NOMO-1 treated with DMSO at 0.1 percent for 48 hours (cell line): Measurements from ENCODE around the gene CLASP2.
A peak's percentile ranks its signal among the peaks of the same experiment; 100 is the strongest.
"Not testable (repeated sequence)": the region's sequence is repeated elsewhere in the genome, so short reads cannot be mapped to it uniquely, and the experiment has no call there.

Source experiments
- DNase-seq: peaks from one replicate; lab custom pipeline; 2025; ENCODE audit not compliant: unreplicated experiment; lab: John Stamatoyannopoulos, UW

Gene CLASP2

DNA sequence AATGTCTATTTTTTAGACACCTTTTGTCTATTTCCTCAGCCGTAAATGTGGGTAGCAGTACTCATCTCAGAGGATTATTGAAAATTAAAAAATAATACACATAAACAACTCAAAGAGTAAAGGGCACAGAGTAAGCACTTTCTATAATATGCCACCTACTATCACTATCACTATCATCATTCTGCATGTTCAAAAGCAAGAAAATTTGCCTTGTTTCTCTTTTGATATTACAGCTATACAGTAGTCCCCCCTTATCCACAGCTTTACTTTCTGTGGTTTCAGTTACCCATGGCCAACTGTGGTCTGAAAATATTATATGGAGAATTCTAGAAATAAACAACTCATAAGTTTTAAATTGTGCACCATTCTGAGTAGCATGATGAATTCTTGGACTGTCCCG, 27.7 kb downstream of the CLASP2 start:
- no peak for DNase-seq

GRCh38 chr3:33687406-33688010, 30.5 kb downstream of the CLASP2 start:
- no peak for DNase-seq

DNA sequence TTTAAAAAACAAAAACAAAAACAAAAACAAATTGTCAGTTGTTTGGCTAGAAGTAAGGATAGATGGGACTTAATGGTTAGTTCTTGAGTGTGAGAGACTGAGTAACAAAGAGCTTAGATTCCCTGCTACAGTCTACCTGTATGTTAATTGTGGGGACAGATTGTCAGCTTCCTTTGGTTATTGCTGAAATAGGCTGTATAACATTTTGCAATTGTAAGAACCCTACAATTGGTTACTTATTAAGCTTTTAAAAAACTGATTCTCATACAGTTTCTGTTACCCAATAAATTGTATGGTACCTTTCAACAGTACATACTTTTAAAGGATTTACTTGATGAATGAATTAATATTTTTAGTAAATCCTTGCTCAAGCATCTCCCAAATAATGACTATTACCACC, 35.3 kb downstream of the CLASP2 start:
- DNase-seq: no peak

- DNase-seq: no peak
These were observed 36.4 kb downstream of the CLASP2 start for GRCh38 chr3:33681667-33682066.

GRCh38 chr3:33678073-33678472, 40.0 kb downstream of the CLASP2 start:
- DNase-seq: no peak

- DNase-seq: not testable (repeated sequence)
These were observed 44.6 kb downstream of the CLASP2 start for GRCh38 chr3:33673436-33673835.

DNA sequence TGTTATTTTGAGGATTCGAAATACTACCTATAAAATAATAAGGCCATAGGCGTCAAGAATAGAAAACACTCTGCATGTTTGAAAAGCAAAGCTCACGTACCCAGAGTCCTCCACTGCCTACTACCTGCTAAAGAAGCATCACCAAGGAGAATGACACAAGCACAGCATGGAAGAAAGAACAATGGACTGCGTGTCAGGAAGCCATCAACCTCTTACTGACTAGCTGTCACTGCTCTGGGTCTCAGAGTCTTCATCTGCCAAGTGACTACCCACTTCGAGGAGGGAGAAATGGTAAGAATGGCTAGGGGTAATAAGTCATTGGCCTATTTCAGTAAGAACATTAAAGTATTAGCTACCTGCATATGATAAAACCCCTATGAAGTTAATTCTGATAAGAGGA, 49.4 kb downstream of the CLASP2 start:
- no peak for DNase-seq

DNA sequence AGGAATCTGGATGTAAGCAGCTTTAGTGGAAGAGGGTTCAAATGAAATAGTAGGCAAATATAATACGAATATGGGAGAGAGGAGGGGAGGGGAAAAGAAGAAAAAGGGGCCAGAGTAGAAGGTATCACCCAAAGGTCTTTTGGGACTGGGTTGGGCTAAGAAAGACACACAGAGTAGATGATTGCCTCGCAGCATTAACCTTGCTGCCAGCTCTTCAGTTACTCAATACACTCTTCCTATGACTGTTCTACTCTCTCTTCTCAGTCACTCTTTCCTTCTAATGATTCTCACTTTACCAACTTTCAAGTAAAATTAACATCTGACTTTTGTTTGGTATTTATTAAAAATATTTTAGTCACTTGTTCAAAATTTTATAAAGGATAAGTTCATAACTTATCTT, 52.8 kb downstream of the CLASP2 start:
- DNase-seq: peak; percentile 32

DNA sequence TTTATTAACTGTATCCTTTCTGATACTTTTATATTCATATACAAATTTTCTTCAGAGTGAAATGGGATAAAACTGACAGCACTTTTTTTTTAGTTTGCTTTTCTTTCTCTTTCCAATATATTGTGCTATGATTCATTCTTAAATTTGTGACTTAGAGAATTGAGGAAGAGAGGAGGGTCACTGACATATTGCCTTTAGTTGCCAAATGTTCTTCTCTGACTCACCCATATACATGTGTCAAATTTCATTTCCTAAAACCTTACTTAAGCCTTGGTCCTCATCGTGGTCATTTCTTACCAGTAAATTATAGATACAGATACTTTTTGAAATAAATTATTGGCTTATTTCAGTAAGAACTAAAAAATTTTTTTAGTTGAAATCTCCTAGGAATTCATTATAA, 53.9 kb downstream of the CLASP2 start:
- peak; percentile 94 for DNase-seq

DNA sequence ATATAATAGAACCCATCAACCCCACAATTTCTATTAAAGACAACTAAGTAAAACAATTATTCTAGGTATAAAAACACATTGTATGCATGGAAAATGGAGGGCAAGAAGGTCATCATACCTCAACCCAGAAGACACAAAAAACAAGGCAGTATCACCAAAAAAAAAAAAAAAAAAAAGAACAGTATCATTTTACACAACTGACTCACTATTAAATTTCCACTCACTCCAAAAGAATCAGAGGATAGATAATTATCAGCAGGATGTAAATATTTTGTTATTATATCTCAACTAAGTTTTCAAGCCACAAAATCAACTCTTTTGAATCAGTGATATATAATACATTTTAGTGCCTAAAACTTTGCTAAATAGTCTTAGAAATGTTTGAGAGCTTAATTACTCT, 55.0 kb downstream of the CLASP2 start:
- DNase-seq: no peak

DNA sequence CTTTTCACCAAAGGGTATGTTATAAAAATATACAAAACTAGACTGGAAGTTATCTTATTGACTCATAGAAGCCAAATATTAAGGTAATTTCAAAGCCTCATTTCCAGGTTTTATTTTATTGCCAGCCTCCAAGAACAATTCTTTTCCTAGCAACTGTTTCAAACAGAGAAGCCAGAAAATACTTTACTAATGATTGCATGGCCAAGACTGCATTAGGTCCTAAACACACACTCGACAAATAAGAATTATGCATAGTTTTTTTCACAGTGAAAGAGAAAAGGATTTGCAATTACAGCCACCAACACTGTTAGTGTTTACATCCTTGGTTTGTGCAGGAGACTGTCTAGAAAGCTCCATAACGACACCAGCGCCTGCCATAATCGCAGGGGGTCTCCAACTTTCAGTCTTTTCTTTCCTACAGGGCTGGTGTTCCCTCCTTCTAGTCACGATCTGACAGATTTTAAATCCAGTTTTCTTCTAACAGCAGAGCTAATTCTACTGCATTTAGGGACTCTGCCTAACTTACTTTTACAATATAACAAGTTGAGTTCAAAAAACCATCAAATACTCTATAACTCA, 58.1 kb downstream of the CLASP2 start:
- DNase-seq: no peak

- DNase-seq: peak; percentile 64
These were observed 58.8 kb downstream of the CLASP2 start for GRCh38 chr3:33658991-33659848.

- no peak for DNase-seq
These were observed 59.4 kb downstream of the CLASP2 start for GRCh38 chr3:33658621-33658990.

DNA sequence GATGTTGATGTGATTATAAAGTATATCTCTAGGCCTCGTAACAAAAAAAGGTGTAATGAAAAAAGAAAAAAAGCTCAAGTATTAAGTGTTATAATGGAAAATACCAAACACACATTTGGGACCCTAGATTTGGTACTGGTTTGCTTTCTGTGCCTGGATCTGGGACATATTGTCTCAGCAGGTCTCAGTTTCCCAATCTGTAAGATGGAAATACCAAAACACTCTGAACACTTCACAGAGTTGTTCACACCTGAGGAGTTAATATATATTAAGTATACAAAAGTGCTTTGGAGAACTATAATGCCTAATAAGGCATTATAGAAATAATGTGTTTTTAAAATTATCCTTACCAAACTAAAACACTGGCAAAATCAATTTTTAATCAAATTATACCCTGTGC, 60.0 kb downstream of the CLASP2 start:
- DNase-seq: no peak

DNA sequence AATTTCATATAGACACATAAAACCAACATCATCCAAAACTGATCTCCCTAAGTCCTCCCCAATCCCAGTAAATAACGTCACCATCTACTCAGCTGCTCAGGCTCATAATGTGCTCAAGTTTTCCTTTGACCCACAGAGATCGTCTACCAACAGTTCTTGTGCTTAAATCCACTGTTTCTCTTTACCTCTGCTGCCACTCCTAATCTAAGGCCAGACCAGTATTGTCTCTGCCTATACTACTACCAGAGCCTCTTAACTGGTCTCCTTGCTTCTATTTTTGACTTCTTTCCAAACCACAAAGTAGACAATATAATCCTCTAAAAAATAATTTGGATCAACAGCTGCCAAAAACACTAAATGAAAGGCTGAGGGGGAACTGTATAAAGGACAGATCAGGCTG, 65.3 kb downstream of the CLASP2 start:
- DNase-seq: no peak

GRCh38 chr3:33651101-33651500, 67.0 kb downstream of the CLASP2 start:
- not testable (repeated sequence) for DNase-seq

GRCh38 chr3:33650495-33650894, 67.6 kb downstream of the CLASP2 start:
- DNase-seq: no peak

GRCh38 chr3:33648793-33649192, 69.3 kb downstream of the CLASP2 start:
- no peak for DNase-seq

DNA sequence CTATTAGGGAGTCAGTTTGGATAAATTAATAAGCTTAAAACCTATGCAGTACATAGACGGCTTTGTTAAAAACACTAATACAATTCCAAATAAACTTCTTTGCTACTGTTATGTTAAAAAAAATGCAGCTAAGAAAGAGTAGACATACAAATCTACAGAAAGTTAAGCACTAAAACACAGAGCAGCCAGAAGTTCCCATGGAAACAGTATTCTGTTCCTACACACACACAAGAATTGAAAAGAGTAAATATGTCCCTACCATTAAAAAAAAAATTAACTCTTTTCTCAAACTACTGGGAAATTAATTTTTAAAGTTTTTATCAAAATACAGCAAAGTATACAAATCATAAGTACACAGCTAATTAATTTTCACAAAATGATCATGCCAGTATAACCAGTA, 71.6 kb downstream of the CLASP2 start:
- DNase-seq: no peak

DNA sequence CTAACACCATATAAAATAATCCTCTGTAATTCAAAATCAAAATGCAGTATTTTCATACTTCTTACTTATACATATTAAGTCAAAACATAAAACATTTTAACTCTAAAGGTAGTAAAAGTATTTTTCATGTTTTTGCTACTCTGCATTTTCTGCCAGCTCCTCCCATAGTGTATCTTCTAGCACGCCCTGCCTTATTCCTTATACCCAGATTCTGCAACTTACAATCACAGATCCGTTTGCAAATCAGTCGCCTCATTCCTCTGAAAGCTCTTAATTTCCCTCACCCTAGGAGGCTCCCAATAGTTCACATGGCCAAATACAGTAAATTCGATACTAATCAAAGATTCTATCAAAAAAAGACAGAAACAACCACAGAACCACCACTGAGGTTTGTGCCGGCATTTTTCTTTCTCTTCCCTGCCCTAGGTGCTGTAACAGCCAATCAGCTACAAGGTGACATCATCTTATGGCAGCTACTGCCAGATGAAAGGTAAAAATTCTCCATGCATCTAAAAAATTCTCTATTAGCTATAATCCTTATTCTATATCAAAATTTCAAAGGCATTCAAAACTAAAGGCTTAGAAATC, 72.9 kb downstream of the CLASP2 start:
- no peak for DNase-seq

- DNase-seq: no peak
These were observed 73.5 kb downstream of the CLASP2 start for GRCh38 chr3:33644582-33644981.

- no peak for DNase-seq
These were observed 75.2 kb downstream of the CLASP2 start for GRCh38 chr3:33642806-33643205.
